ENCODE results near the gene BLNK.

The BLNK gene

DNA sequence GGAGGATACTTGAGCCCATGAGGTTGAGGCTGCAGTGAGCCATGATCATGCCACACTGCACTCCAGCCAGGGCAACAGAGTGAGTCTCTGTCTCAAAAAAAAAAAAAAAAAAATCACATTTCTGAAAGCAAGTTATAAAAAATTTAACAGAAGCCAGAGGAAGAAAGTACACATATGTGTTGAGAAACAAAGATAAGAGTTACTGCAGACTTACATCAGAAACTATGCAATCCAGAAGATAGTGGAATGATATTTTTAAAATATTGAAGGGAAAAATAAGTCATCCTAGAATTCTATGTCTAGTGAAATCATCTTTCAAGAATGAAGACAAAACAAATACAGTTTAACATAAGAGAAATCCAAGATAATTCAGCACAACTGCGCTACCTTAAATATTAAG is 94.4 kb downstream of the BLNK start:
- TF ChIP-seq, protein P1, sequence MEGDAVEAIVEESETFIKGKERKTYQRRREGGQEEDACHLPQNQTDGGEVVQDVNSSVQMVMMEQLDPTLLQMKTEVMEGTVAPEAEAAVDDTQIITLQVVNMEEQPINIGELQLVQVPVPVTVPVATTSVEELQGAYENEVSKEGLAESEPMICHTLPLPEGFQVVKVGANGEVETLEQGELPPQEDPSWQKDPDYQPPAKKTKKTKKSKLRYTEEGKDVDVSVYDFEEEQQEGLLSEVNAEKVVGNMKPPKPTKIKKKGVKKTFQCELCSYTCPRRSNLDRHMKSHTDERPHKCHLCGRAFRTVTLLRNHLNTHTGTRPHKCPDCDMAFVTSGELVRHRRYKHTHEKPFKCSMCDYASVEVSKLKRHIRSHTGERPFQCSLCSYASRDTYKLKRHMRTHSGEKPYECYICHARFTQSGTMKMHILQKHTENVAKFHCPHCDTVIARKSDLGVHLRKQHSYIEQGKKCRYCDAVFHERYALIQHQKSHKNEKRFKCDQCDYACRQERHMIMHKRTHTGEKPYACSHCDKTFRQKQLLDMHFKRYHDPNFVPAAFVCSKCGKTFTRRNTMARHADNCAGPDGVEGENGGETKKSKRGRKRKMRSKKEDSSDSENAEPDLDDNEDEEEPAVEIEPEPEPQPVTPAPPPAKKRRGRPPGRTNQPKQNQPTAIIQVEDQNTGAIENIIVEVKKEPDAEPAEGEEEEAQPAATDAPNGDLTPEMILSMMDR (IDR thresholded peaks at IDR 0.05; ENCODE audit: extremely low read depth, insufficient read depth, missing control alignments) = no peak
- DNase-seq (ENCODE audit: low spot score) = no peak
- in situ Hi-C loops (cut with MboI; ENCODE audit: low pct_unique_long_range_greater_than_20kb, low sequenced_read_pairs, unreplicated experiment) = no loop called here

DNA sequence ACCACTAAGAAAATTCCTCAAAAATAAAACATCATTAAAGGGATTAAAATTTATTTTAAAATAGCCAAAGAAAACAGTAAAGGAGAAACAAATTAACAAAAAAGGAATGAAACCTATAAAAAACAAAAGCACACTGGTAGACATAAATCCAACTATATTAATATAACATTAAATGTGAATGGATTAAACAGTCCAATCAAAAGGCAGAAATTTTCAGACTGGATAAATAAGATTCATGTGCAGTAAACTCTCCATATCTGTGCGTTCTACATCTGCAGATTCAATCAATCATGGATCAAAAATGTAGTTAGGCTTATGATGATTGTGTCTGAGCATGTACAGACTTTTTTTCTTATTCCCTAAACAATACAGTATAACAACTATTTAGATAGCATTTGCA is 98.7 kb downstream of the BLNK start:
- TF ChIP-seq, protein P1 (IDR thresholded peaks at IDR 0.05; ENCODE audit: extremely low read depth, insufficient read depth, missing control alignments) = no peak
- in situ Hi-C loops (cut with MboI; ENCODE audit: low pct_unique_long_range_greater_than_20kb, low sequenced_read_pairs, unreplicated experiment) = no loop called here

DNA sequence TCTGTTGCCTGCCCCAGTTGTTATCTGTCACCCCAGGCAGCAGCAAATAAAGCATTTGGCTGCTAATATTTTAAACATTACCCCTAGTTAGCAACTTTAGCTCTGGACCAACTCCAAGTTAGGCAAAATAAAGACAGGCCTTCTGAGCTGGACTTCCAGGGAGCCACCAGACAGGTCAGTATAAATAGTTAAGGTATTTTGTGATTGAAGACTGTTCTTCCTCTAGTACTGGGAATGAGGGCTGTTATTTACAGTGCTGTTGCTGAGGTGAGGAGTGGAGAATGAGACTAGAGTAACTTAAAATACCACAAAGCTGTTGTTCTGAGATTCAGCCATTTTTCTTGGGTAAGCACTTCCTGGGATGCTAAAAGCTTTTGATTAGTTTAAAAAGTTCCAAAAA is 101.1 kb downstream of the BLNK start:
- no peak for DNase-seq (ENCODE audit: low spot score)
- TF ChIP-seq, protein P1 (IDR thresholded peaks at IDR 0.05; ENCODE audit: extremely low read depth, insufficient read depth, missing control alignments) = no peak
- in situ Hi-C loops (cut with MboI; ENCODE audit: low pct_unique_long_range_greater_than_20kb, low sequenced_read_pairs, unreplicated experiment) = no loop called here

More for the DNA sequence above, 98.7 kb downstream of the BLNK start:
- DNase-seq (ENCODE audit: low spot score) = no peak

DNA sequence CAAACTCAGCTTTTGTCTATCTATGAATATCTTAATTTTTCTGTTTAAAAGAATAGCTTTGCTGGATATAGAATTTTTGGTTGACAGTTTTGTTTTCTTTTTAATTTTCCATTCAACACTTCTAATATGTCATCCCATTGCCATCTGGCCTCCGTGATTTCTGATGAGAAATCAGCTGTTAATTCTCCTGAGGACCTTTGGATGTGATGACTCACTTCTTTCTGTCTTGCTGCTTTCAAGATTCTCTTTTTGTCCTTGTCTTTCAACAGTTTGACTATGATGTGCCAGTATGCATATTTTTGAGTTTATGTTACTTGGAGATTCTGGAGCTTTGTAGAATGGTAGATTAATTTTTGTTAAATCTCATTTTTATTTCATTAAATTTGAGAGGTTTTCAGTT is 102.8 kb downstream of the BLNK start:
- in situ Hi-C loops (cut with MboI; ENCODE audit: low pct_unique_long_range_greater_than_20kb, low sequenced_read_pairs, unreplicated experiment) = no loop called here
- no peak for DNase-seq (ENCODE audit: low spot score)
- TF ChIP-seq, protein P1 (IDR thresholded peaks at IDR 0.05; ENCODE audit: extremely low read depth, insufficient read depth, missing control alignments) = no peak

DNA sequence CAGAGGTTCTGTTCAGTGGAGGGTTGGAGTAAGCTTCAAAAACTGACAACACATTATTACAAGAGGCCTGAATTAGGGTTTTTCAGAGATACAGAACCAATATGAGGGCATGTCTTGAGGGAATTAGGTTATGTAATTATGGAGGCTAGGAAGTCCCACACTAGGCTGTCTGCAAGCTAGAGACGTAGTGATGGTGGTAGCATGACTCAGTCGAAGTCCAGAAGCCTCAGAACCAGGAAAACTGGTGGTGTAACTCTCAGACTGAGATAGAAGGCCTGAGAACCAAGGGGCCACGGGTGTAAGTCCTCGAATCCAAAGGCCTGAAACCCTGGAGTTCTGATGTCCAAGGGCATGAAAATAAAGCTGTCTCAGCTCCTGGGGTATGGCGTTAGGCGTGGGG is 105.6 kb downstream of the BLNK start:
- TF ChIP-seq, protein P1 (IDR thresholded peaks at IDR 0.05; ENCODE audit: extremely low read depth, insufficient read depth, missing control alignments) = no peak
- DNase-seq (ENCODE audit: low spot score) = no peak
- in situ Hi-C loops (cut with MboI; ENCODE audit: low pct_unique_long_range_greater_than_20kb, low sequenced_read_pairs, unreplicated experiment) = no loop called here

DNA sequence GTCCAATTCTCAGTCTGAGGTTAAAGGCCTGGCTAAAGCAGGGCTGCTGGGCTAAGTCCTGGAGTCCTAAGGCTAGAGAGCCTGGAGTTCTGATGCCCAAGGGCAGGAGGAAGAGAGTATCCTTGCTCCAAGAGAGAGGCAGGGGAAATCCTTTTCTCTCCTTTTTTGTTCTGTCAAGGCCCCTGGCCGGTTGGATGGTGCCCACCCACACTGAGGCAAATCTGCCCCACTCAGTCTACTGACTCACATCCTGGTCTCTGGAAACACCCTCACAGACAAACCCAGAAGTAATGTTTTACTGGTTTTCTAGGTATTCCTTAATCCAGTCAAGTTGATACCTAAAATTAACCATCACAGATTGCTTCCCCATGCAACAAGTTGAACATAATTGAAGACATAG is 118.3 kb downstream of the BLNK start:
- TF ChIP-seq, protein P1 (IDR thresholded peaks at IDR 0.05; ENCODE audit: extremely low read depth, insufficient read depth, missing control alignments) = no peak
- in situ Hi-C loops (cut with MboI; ENCODE audit: low pct_unique_long_range_greater_than_20kb, low sequenced_read_pairs, unreplicated experiment) = no loop called here
- DNase-seq (ENCODE audit: low spot score) = no peak

DNA sequence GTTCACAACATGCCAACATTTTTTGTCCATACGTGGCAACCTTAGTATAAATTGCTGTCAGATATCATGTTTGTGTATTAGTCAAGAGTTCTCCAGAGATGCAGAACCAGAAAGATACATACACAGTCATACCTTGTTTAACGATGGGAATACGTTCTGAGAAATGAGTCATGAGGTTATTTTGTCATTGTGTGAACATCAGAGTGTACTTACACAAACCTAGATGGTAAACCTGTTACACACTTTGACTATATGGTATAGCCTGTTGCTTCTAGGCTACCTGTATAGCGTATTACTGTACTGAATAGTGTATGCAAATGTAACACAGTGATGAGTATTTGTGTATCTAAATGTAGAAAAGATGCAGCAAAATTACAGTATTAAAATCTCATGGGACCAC is 118.9 kb downstream of the BLNK start:
- DNase-seq (ENCODE audit: low spot score) = no peak
- TF ChIP-seq, protein P1 (IDR thresholded peaks at IDR 0.05; ENCODE audit: extremely low read depth, insufficient read depth, missing control alignments) = no peak
- in situ Hi-C loops (cut with MboI; ENCODE audit: low pct_unique_long_range_greater_than_20kb, low sequenced_read_pairs, unreplicated experiment) = no loop called here

Measured in GM13977 (cell line).